Measurements from ENCODE around the gene ASXL1.

Gene ASXL1

DNA sequence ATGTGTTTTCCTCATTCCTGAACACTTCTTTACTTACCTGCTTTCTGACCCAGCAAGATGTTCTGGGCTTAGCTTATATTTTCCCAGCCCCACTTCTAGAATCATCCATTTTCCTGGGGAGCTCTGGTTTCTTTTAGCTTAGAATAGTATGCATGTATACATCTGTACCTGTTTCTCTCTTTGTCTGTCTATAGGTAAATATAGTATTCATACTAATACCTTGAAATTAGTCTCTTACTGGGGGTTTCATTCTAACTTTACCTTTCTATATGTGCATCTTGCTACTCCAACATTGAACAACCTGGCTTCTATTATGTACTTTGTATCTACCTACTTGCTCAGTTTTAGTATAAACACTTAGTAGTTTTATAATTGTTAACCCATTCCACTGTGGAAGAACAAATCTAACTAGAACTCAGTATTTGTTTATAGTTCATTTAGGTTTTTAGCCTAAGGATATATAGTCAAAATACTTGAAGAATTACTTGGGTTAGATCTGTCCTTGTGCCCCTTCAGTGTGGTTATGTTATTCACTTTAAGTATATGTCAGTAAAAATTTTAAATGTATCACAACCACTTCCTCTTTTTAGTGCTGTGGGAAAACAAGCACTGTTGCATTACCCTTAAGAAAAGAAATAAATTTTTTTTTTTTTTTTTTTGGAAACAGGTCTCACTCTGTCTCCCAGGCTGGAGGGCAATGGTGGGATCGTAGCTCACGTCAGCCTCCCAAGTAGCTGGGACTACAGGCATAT is 54.0 kb downstream of the ASXL1 start:
- no peak for DNase-seq

- no peak for DNase-seq
Measured at GRCh38 chr20:32415494-32415893, 57.4 kb downstream of the ASXL1 start.

DNA sequence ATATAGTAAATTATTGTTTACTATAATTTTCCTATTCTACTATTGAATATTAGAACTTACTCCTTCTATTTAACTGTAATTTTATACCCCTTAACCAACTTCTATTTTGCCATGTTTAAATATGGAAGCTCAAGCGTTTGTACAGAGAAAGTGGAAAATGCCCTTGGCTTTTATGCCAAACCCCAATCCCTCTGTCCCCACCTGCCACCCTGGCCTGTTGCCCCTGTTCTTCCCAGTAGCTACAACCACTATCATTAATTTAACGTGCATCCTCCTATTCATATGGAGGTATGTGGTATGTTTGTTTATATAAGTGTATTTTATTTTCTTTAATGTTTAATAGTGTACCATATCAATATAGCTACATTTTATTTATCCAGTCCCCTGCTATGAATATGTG is 58.1 kb downstream of the ASXL1 start:
- DNase-seq, result no peak

GRCh38 chr20:32418376-32418775 is 60.2 kb downstream of the ASXL1 start:
- no peak for DNase-seq

DNA sequence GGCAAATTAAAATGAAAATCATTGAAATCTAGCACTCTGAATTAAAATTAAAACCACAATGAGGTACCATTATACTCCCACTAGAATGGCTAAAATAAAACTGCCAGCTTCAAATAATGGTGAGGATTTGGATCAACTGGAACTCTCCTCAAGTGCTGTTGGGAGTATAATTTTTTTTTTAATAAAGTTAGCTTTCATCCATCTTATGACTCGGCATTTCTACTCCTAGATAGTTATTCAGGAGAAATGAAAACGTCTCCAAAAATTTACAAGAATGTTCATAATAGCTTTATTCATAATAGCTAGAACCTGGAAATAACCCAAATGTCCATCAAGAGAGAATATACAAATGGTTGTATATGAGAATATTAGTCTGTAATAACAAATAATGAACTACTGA is 63.2 kb downstream of the ASXL1 start:
- no peak for DNase-seq

- no peak for DNase-seq
Measured at GRCh38 chr20:32427996-32428395, 69.9 kb downstream of the ASXL1 start.

DNA sequence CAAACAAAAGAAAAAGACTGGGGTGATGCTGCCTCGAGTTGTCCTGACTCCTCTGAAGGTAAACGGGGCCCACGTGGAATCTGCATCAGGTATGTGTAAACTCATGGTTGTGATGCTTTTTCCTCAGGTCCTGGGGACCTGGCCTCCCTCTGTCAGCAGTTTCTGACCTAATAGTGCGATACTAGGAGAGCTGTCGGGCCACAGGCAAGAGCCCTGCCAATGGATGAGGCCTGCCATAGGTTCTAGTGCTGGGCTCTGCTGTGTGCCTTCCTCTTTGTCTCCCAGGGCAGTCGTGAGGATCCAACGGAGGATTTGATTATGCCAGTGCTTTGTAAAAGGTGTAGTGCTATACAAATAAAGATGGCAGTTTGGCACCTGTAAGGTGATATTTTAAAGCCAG is 71.2 kb downstream of the ASXL1 start:
- no peak for DNase-seq

- DNase-seq, result no peak
Measured at GRCh38 chr20:32429745-32430360, 71.7 kb downstream of the ASXL1 start.

GRCh38 chr20:32431457-32431856 is 73.3 kb downstream of the ASXL1 start:
- DNase-seq, result no peak

DNA sequence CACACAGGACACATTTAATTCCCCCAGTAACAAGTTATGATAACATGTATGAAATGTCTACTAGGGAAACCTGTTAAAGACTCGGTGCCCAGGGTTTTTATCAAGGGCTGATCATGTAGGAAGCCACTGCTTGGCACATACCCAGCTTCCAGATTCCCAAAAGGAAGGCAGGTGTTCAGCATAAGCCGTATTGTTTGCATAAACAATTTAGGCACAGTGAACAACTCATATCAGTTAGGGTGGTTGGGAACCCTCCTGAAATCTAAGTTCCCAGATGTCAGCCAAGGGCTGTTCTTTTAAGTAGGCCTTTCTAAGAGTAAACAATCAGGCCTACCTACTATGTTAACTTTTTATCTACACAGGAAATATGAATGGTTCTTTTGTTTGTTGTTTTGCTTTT is 74.1 kb downstream of the ASXL1 start:
- DNase-seq, result no peak

DNA sequence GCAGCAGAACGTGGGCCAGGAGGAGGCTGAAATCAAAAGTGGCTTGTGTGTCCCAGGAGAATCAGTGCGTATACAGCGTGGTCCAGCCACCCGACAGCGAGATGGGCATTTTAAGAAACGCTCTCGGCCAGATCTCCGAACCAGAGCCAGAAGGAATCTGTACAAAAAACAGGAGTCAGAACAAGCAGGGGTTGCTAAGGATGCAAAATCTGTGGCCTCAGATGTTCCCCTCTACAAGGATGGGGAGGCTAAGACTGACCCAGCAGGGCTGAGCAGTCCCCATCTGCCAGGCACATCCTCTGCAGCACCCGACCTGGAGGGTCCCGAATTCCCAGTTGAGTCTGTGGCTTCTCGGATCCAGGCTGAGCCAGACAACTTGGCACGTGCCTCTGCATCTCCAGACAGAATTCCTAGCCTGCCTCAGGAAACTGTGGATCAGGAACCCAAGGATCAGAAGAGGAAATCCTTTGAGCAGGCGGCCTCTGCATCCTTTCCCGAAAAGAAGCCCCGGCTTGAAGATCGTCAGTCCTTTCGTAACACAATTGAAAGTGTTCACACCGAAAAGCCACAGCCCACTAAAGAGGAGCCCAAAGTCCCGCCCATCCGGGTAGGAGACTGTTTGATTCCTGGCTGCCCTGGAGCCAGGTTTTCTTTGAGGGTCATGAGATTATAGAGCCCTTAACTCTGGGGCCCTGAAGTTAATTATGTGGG is 75.3 kb downstream of the ASXL1 start:
- DNase-seq, result no peak

GRCh38 chr20:32434434-32434833 is 76.3 kb downstream of the ASXL1 start:
- DNase-seq, result no peak

GRCh38 chr20:32435449-32436107 is 77.4 kb downstream of the ASXL1 start:
- DNase-seq, result no peak

GRCh38 chr20:32436142-32436861 is 78.2 kb downstream of the ASXL1 start:
- no peak for DNase-seq

GRCh38 chr20:32436968-32437367 is 78.8 kb downstream of the ASXL1 start:
- no peak for DNase-seq

DNA sequence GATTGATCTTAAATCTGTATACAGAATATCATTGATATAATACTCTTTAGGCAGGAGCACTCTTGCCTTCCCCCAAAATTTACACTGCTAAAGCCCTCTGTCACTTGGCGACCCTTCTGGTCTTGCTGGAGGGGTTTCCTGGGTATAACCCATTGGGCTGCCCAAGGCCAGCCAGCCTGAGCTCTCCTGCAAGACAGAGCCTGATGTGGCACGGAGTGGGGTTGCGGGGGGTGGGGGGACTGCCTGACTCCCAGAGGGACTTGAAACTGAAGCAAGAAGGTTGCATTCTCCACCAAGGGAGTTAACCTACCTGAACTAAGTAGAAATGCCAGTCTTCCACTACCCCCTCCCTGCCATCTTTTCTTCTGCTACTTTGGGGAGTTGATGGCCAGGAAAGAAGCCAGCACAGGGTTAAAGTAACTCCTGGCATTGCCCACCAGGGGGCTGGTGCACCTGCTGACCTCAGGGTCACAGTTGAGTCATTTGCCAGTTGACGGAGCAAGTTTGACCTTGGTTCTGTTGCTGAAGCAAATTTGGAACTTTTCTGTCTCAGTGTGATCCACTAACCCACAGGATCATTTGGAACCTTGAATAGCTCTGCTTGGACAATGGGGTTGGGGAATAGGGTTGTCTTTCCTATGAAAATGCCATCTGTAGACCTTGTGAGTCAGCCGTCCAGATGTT is 79.4 kb downstream of the ASXL1 start:
- no peak for DNase-seq

- DNase-seq, result no peak
Measured at GRCh38 chr20:32438331-32438858, 80.3 kb downstream of the ASXL1 start.

- DNase-seq, result no peak
Measured at GRCh38 chr20:32439132-32439829, 81.2 kb downstream of the ASXL1 start.

GRCh38 chr20:32440069-32440757 is 82.1 kb downstream of the ASXL1 start:
- no peak for DNase-seq

DNA sequence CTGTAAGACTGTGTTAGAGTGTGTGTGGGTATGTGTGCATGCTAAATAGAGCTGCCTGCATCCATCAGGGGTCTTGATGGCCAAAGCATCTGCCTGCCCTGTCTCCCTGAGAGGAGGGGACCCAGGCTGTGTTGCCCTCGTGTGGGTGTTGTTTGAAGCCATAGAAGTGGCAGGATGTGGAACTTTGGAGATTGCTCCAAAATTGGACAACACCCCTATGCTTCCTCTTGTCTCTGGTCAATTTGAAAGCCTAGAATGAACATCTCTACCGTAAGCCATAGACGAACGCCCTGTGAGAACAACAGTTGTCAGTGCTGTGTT is 82.6 kb downstream of the ASXL1 start:
- no peak for DNase-seq

DNA sequence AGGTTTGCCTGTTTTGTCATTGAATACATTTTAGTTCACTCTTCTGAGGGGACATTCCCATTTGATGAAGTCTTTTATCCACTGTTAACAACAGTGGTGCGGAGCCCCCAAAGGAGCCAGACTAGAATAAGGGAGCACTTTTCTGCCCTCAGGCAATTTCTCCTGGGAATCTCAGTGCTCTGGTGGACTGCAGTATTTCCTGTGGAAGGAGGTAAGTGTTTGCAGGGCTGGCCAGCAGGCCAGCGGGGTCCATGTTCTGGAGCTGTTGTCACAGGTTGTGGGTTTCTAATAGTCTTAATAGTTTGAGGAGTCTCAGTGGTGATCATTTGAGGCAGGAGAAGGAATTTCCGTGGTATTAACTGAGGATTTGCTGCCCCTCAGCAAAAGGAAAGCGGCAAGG is 83.5 kb downstream of the ASXL1 start:
- no peak for DNase-seq

Measured in NCI-H526 (cell line).